Measurements from ENCODE around the gene INS. TPM values are rescaled to one million over a fixed set of nuclear protein-coding genes. Genes with fewer than 3 reads are reported as not detected.

Gene INS
- total and polyA plus RNA-seq, 2 of the 13 experiments (the other 11 are each of a cell fraction or from before 2014, with no cell fraction given) = not detected

DNA sequence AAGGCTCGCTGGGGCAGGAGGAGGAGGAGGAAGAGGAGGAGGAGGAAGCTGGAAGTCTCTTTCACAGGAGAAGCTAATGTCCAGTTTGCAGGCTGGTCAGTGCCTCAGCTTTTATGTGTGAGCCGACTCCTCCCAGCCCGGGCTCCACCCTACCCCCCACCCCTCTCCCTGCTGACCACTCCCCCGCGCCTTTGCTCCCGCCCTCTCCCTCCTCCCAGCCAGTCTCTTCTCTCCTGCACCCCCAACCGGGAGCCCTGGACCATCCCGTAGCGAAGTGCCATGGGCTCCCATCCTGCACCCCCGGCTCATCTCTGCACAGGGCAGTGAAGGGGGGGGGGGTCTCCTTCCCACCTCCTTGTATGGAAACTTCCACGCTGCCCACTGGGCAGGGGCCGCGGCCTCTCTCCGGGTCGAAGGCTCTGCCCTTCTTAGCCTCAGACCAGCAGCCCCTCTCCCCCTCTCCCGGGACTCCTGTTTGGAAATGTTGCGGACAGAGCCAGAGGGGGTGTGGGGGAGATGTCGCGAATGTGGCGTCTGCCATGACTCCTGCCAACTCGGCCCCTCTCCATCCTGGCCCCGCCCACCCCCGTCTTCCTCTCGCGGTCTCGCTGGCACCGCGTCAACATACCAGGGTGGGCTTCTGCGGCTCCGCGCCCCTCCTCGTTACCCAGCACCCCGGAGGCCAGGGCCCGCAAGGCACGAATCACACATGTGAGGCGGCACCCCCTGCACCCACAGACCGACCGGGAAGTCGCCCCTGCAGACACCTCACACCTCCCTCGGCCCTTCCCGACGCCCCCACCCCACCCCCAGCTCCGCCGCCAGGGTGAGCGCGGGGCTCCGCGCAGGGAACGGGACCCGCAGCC, 23.6 kb downstream of the INS start (continued):
- TF ChIP-seq ZNF280D (CRISPR knock-in tag; IDR thresholded peaks at IDR 0.05) = peak; percentile 35; the same call in 1 of the 2 replicates
- peak; percentile 84; the same call in 1 of the 2 replicates for TF ChIP-seq ZNF589 (CRISPR knock-in tag; conservative IDR thresholded peaks at IDR 0.05)
- TF ChIP-seq DPF2 (CRISPR knock-in tag; IDR thresholded peaks at IDR 0.05; ENCODE audit: borderline replicate concordance, low read depth) = no peak
- peak; percentile 38; the same call in 1 of the 2 replicates for TF ChIP-seq HMGXB3 (CRISPR knock-in tag; IDR thresholded peaks at IDR 0.05; ENCODE audit: borderline replicate concordance)
- TF ChIP-seq SP1 (IDR thresholded peaks at IDR 0.05) = no peak
- TF ChIP-seq SP1 (CRISPR knock-in tag; IDR thresholded peaks at IDR 0.05) = peak; percentile 22; the same call in 1 of the 2 replicates
- TF ChIP-seq ZNF605 (CRISPR knock-in tag; IDR thresholded peaks at IDR 0.05) = 0 out of 2 replicates have a peak, but pooled peaks have one; percentile 68
- peak; percentile 48; the same call in 1 of the 2 replicates for TF ChIP-seq ZNF570 (CRISPR knock-in tag; IDR thresholded peaks at IDR 0.05; ENCODE audit: borderline replicate concordance)
- peak; percentile 12; the same call in 1 of the 2 replicates for TF ChIP-seq KDM5B (CRISPR knock-in tag; IDR thresholded peaks at IDR 0.05; ENCODE audit: borderline replicate concordance)
- TF ChIP-seq HOXD1 (CRISPR knock-in tag; IDR thresholded peaks at IDR 0.05) = no peak
- TF ChIP-seq, protein P1, sequence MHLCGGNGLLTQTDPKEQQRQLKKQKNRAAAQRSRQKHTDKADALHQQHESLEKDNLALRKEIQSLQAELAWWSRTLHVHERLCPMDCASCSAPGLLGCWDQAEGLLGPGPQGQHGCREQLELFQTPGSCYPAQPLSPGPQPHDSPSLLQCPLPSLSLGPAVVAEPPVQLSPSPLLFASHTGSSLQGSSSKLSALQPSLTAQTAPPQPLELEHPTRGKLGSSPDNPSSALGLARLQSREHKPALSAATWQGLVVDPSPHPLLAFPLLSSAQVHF (CRISPR knock-in tag; IDR thresholded peaks at IDR 0.05) = peak; percentile 71; the same call in 1 of the 2 replicates
- TF ChIP-seq ETV5 (CRISPR knock-in tag; IDR thresholded peaks at IDR 0.05; ENCODE audit: borderline replicate concordance) = no peak
- TF ChIP-seq, protein P2, sequence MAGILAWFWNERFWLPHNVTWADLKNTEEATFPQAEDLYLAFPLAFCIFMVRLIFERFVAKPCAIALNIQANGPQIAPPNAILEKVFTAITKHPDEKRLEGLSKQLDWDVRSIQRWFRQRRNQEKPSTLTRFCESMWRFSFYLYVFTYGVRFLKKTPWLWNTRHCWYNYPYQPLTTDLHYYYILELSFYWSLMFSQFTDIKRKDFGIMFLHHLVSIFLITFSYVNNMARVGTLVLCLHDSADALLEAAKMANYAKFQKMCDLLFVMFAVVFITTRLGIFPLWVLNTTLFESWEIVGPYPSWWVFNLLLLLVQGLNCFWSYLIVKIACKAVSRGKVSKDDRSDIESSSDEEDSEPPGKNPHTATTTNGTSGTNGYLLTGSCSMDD (CRISPR knock-in tag; IDR thresholded peaks at IDR 0.05) = no peak
- TF ChIP-seq, protein P3, sequence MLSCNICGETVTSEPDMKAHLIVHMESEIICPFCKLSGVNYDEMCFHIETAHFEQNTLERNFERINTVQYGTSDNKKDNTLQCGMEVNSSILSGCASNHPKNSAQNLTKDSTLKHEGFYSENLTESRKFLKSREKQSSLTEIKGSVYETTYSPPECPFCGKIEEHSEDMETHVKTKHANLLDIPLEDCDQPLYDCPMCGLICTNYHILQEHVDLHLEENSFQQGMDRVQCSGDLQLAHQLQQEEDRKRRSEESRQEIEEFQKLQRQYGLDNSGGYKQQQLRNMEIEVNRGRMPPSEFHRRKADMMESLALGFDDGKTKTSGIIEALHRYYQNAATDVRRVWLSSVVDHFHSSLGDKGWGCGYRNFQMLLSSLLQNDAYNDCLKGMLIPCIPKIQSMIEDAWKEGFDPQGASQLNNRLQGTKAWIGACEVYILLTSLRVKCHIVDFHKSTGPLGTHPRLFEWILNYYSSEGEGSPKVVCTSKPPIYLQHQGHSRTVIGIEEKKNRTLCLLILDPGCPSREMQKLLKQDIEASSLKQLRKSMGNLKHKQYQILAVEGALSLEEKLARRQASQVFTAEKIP (CRISPR knock-in tag; IDR thresholded peaks at IDR 0.05; ENCODE audit: borderline replicate concordance) = no peak
- peak; percentile 8; the same call in 1 of the 2 replicates for TF ChIP-seq SOX13 (IDR thresholded peaks at IDR 0.05)
- 0 out of 4 replicates have a peak, but pooled peaks of 1 of the 2 experiments have one; percentile 6 for TF ChIP-seq SOX13 (CRISPR knock-in tag; conservative IDR thresholded peaks at IDR 0.05 in 1 of 2, IDR thresholded peaks at IDR 0.05 in 1 of 2)
- no peak for TF ChIP-seq BRD4 (CRISPR knock-in tag; IDR thresholded peaks at IDR 0.05)

All from HepG2 (cell line).